ENCODE data around the gene TEX13C. TPM values are rescaled to one million over a fixed set of nuclear protein-coding genes. Genes with fewer than 3 reads are reported as not detected.

The TEX13C gene
- total and polyA plus RNA-seq, 2 donors from 2014 or later, result not detected

DNA sequence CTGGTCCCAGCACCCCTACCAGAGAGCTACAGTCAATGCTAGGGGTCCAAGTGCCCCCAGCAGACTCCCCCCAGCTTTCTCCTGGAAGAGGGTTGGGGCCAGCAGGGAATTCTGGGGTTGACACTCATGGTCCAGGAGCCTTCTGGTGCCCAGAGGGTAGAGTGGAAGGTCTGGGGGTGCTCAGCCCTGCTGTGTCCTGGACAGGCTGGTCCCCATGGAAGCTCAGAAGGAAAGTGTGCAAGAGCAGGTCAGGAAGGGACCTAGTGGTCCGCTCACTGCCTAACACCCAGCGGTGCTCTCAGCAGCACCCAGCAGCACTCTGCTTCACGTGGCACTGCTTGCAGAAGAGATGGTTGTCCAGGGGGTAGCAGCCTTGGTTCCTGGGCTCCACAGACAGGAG lies 6.9 kb downstream of the TEX13C start:
- Histone ChIP-seq H3K9ac (ENCODE audit: low read length in 3 of 3) (no peak overlapping the region), H3K27ac (ENCODE audit: low read depth in 2 of 2, low read length in 2 of 2) (no peak overlapping the region)
- TF ChIP-seq, protein P1, sequence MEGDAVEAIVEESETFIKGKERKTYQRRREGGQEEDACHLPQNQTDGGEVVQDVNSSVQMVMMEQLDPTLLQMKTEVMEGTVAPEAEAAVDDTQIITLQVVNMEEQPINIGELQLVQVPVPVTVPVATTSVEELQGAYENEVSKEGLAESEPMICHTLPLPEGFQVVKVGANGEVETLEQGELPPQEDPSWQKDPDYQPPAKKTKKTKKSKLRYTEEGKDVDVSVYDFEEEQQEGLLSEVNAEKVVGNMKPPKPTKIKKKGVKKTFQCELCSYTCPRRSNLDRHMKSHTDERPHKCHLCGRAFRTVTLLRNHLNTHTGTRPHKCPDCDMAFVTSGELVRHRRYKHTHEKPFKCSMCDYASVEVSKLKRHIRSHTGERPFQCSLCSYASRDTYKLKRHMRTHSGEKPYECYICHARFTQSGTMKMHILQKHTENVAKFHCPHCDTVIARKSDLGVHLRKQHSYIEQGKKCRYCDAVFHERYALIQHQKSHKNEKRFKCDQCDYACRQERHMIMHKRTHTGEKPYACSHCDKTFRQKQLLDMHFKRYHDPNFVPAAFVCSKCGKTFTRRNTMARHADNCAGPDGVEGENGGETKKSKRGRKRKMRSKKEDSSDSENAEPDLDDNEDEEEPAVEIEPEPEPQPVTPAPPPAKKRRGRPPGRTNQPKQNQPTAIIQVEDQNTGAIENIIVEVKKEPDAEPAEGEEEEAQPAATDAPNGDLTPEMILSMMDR (IDR thresholded peaks at IDR 0.05; ENCODE audit: borderline replicate concordance, extremely low read depth, insufficient read depth), result no peak

GRCh38 chrX:125327891-125328290 lies 8.2 kb downstream of the TEX13C start:
- H3K9ac ChIP-seq (ENCODE audit: low read length in 3 of 3), result no peak overlapping the region
- intact Hi-C loops (cut with DNase I), result no loop called here
- no peaks in the 10 kb centered on the region for H3K36me3 ChIP-seq (ENCODE audit: control insufficient read depth in 2 of 3, insufficient read depth in 3 of 3, low read length in 3 of 3)
- TF ChIP-seq, protein P1 (IDR thresholded peaks at IDR 0.05; ENCODE audit: borderline replicate concordance, extremely low read depth, insufficient read depth), result no peak
- no peaks in the 10 kb centered on the region for H3K4me1 ChIP-seq (ENCODE audit: control insufficient read depth in 2 of 3, insufficient read depth in 2 of 3, low read depth in 1 of 3, low read length in 3 of 3)
- DNase-seq (no peak), FAIRE-seq (no peak)
- no peak overlapping the region for H3K27ac ChIP-seq (ENCODE audit: low read depth in 2 of 2, low read length in 2 of 2)
- no peak overlapping the region for H3K4me3 ChIP-seq (ENCODE audit: low read length in 3 of 3)
- H3K9me3 ChIP-seq (ENCODE audit: control insufficient read depth in 2 of 3, insufficient read depth in 1 of 3, low read length in 3 of 3), result no peaks in the 10 kb centered on the region
- H3K27me3 ChIP-seq (ENCODE audit: control insufficient read depth, insufficient read depth, low read length), result no peaks in the 10 kb centered on the region

More for the DNA sequence above, 6.9 kb downstream of the TEX13C start:
- intact Hi-C loops (cut with DNase I), result no loop called here
- DNase-seq (no peak), FAIRE-seq (no peak)
- no peaks in the 10 kb centered on the region for H3K4me1 ChIP-seq (ENCODE audit: control insufficient read depth in 2 of 3, insufficient read depth in 2 of 3, low read depth in 1 of 3, low read length in 3 of 3)
- no peaks in the 10 kb centered on the region for H3K36me3 ChIP-seq (ENCODE audit: control insufficient read depth in 2 of 3, insufficient read depth in 3 of 3, low read length in 3 of 3)
- H3K27me3 ChIP-seq (ENCODE audit: control insufficient read depth, insufficient read depth, low read length), result no peaks in the 10 kb centered on the region
- no peak overlapping the region for H3K4me3 ChIP-seq (ENCODE audit: low read length in 3 of 3)
- no peaks in the 10 kb centered on the region for H3K9me3 ChIP-seq (ENCODE audit: control insufficient read depth in 2 of 3, insufficient read depth in 1 of 3, low read length in 3 of 3)

DNA sequence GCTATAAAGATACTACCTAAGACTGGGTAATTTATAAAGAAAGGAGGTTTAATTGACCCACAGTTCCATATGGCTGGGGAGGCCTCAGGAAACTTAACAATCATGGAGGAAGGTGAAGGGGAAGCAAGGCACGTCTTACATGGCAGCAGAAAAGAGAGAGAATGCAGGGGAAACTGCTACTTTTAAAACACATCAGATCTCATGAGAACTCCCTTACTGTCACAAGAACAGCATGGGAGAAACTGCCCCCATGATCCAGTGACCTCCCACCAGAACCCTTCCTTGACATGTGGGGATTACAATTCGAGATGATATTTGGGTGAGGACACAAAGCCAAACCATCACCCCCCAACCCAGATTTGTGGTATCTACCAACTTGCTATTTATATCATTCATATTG lies 13.9 kb downstream of the TEX13C start:
- no peaks in the 10 kb centered on the region for H3K27me3 ChIP-seq (ENCODE audit: control insufficient read depth, insufficient read depth, low read length)
- no peak for FAIRE-seq
- H3K9ac ChIP-seq (ENCODE audit: low read length in 3 of 3), result no peak overlapping the region
- no peak for DNase-seq
- no peak overlapping the region for H3K27ac ChIP-seq (ENCODE audit: low read depth in 2 of 2, low read length in 2 of 2)
- no peaks in the 10 kb centered on the region for H3K4me1 ChIP-seq (ENCODE audit: control insufficient read depth in 2 of 3, insufficient read depth in 2 of 3, low read depth in 1 of 3, low read length in 3 of 3)
- no peak overlapping the region for H3K4me3 ChIP-seq (ENCODE audit: low read length in 3 of 3)
- TF ChIP-seq, protein P1 (IDR thresholded peaks at IDR 0.05; ENCODE audit: borderline replicate concordance, extremely low read depth, insufficient read depth), result no peak
- no peaks in the 10 kb centered on the region for H3K9me3 ChIP-seq (ENCODE audit: control insufficient read depth in 2 of 3, insufficient read depth in 1 of 3, low read length in 3 of 3)
- no peaks in the 10 kb centered on the region for H3K36me3 ChIP-seq (ENCODE audit: control insufficient read depth in 2 of 3, insufficient read depth in 3 of 3, low read length in 3 of 3)
- intact Hi-C loops (cut with DNase I), result no loop called here

DNA sequence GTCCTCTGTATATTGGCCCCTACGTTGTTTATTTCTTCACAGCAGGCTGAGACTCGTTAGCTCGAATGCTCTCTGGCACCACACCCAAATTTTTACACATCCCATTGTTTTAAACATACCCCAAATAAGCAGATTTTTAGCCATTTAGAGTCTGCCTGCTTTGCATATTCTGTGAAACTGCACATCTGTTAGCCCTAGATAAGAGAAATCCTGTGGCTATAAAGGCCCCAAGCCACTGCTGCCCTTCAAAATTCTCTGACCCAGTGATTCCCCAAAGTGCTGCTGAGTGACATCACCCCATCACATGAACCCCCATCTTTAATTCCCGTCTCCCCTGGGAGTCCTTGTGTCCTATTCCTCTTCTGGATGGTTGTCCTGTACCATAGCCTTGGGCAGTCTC lies 20.8 kb downstream of the TEX13C start:
- H3K4me1 ChIP-seq (ENCODE audit: control insufficient read depth in 2 of 3, insufficient read depth in 2 of 3, low read depth in 1 of 3, low read length in 3 of 3), result no peaks in the 10 kb centered on the region
- FAIRE-seq (no peak), DNase-seq (no peak)
- no peaks in the 10 kb centered on the region for H3K27me3 ChIP-seq (ENCODE audit: control insufficient read depth, insufficient read depth, low read length)
- TF ChIP-seq, protein P1 (IDR thresholded peaks at IDR 0.05; ENCODE audit: borderline replicate concordance, extremely low read depth, insufficient read depth), result no peak
- intact Hi-C loops (cut with DNase I), result no loop called here
- no peaks in the 10 kb centered on the region for H3K9me3 ChIP-seq (ENCODE audit: control insufficient read depth in 2 of 3, insufficient read depth in 1 of 3, low read length in 3 of 3)
- H3K9ac ChIP-seq (ENCODE audit: low read length in 3 of 3), result no peak overlapping the region
- H3K36me3 ChIP-seq (ENCODE audit: control insufficient read depth in 2 of 3, insufficient read depth in 3 of 3, low read length in 3 of 3), result no peaks in the 10 kb centered on the region
- H3K4me3 ChIP-seq (ENCODE audit: low read length in 3 of 3), result no peak overlapping the region
- no peak overlapping the region for H3K27ac ChIP-seq (ENCODE audit: low read depth in 2 of 2, low read length in 2 of 2)
